H1 (cell line): ENCODE data around the gene PCAT7. TPM values are rescaled to one million over a fixed set of nuclear protein-coding genes. Genes with fewer than 3 reads are reported as not detected.
A peak's percentile ranks its signal among the peaks of the same experiment; 100 is the strongest.

Source experiments
- CTCF ChIA-PET: fragments of 300-600 bp; sonication (Branson Sonifier 250); formaldehyde crosslinking; loops from one replicate; lab custom pipeline; 2021; ENCODE audit not compliant: partially characterized antibody; lab: Charles Lee
- POLR2A ChIA-PET: fragments of 300-600 bp; sonication (Branson Sonifier 250); formaldehyde crosslinking; loops from one replicate; lab custom pipeline; 2021; ENCODE audit warnings: inconsistent platforms; ENCODE audit not compliant: partially characterized antibody; lab: Charles Lee
- DNase-seq, 2 experiments: peaks; one replicate each; pipeline versions ENCODE4 v3.0.0 to v3.0.0-alpha.2; 2010 to 2022; ENCODE audit warnings: low spot score in 2 of 2, low read depth in 1 of 2, mixed read lengths in 1 of 2
- FAIRE-seq: peaks from 2 replicates; lab custom pipeline; 2011; peaks lifted over from hg19 to GRCh38; lab: Jason Lieb, UNC
- H2AFZ ChIP-seq: 2 replicates; pipeline ENCODE4 v1.8.1; 2012; ENCODE audit warnings: low read length, inconsistent platforms
- H2AK5ac ChIP-seq: 2 replicates; pipeline ENCODE4 v1.6.1; 2013; ENCODE audit warnings: low read depth, low read length
- H2BK120ac ChIP-seq: replicated peaks from 2 replicates; pipeline ENCODE3; 2013; ENCODE audit warnings: low read depth, low read length, inconsistent platforms
- H2BK12ac ChIP-seq: 2 replicates; pipeline ENCODE4 v1.6.1; 2013; ENCODE audit warnings: low read depth, low read length
- H2BK15ac ChIP-seq: 2 replicates; pipeline ENCODE4 v1.6.1; 2013; ENCODE audit warnings: low read length
- H2BK20ac ChIP-seq: 2 replicates; pipeline ENCODE4 v1.6.1; 2013; ENCODE audit warnings: low read length
- H2BK5ac ChIP-seq: 2 replicates; pipeline ENCODE4 v1.6.1; 2013; ENCODE audit warnings: low read depth, low read length
- H3K14ac ChIP-seq: 2 replicates; pipeline ENCODE4 v1.6.1; 2013; ENCODE audit warnings: inconsistent platforms; ENCODE audit not compliant: insufficient read length
- H3K18ac ChIP-seq: 2 replicates; pipeline ENCODE4 v1.6.1; 2013; ENCODE audit warnings: low read length; ENCODE audit errors: extremely low read depth
- H3K23ac ChIP-seq: 2 replicates; pipeline ENCODE4 v1.6.1; 2013; ENCODE audit warnings: inconsistent platforms; ENCODE audit not compliant: insufficient read length
- H3K23me2 ChIP-seq: 2 replicates; pipeline ENCODE4 v1.6.1; 2013; ENCODE audit warnings: low read depth, low read length
- H3K27ac ChIP-seq: 2 replicates; pipeline ENCODE4 v1.6.1; 2011; ENCODE audit warnings: low read depth, low read length, inconsistent platforms
- H3K27me3 ChIP-seq, 4 experiments: replicated peaks in 1 of 4; 1 replicate in 1 of 4; 2 replicates in 3 of 4; pipeline versions ENCODE4 v1.6.1 to v1.8.1; 2011 to 2013; ENCODE audit warnings: low read length in 3 of 4, mild to moderate bottlenecking in 3 of 4, inconsistent platforms in 2 of 4, mixed read lengths in 2 of 4, moderate library complexity in 1 of 4; ENCODE audit not compliant: control insufficient read depth in 3 of 4, insufficient read depth in 3 of 4; ENCODE audit errors: extremely low read depth in 1 of 4
- H3K36me3 ChIP-seq, 4 experiments: 2 replicates each; pipeline versions ENCODE4 v1.6.1 to v1.8.1; 2011 to 2013; ENCODE audit warnings: mild to moderate bottlenecking in 4 of 4, low read length in 3 of 4, moderate library complexity in 2 of 4, control low read depth in 1 of 4, inconsistent platforms in 1 of 4; ENCODE audit not compliant: insufficient read depth in 4 of 4, control insufficient read depth in 2 of 4
- H3K4ac ChIP-seq: replicated peaks from 2 replicates; pipeline ENCODE3; 2013; ENCODE audit warnings: low read length, low read depth, mixed read lengths, inconsistent platforms; ENCODE audit not compliant: insufficient read length
- H3K4me1 ChIP-seq, 4 experiments: replicated peaks in 1 of 4; 1 replicate in 1 of 4; 2 replicates in 3 of 4; pipeline versions ENCODE4 v1.6.1 to v1.8.1; 2011 to 2013; ENCODE audit warnings: low read length in 3 of 4, inconsistent platforms in 2 of 4, mixed read lengths in 1 of 4; ENCODE audit not compliant: insufficient read depth in 4 of 4, control insufficient read depth in 3 of 4
- H3K4me2 ChIP-seq, 2 experiments: 2 replicates each; pipeline versions ENCODE4 v1.6.1 to v1.8.1; 2011 to 2013; ENCODE audit warnings: low read depth in 2 of 2, low read length in 2 of 2, control low read depth in 1 of 2, inconsistent platforms in 1 of 2, mild to moderate bottlenecking in 1 of 2; ENCODE audit not compliant: insufficient read depth in 1 of 2
- H3K4me3 ChIP-seq, 4 experiments: fragments of 200-600, 300-600 bp in 1 of 4; sonication (generic), shearing (Covaris generic), sonication (Bioruptor Twin) in 1 of 4; 2 replicates each; pipeline versions ENCODE4 v1.5.1 to v1.8.1; 2011 to 2016; ENCODE audit warnings: low read length in 4 of 4, low read depth in 3 of 4, control low read depth in 2 of 4, inconsistent platforms in 2 of 4, mild to moderate bottlenecking in 2 of 4, mixed read lengths in 1 of 4, moderate library complexity in 1 of 4; ENCODE audit not compliant: insufficient read depth in 2 of 4; ENCODE audit errors: extremely low read depth in 1 of 4
- H3K56ac ChIP-seq: replicated peaks from 2 replicates; pipeline ENCODE3; 2013; ENCODE audit warnings: low read depth, mild to moderate bottlenecking, mixed read lengths, low read length, inconsistent platforms; ENCODE audit not compliant: insufficient read length
- H3K79me1 ChIP-seq: 2 replicates; pipeline ENCODE4 v1.6.1; 2013; ENCODE audit warnings: low read depth, low read length, control low read depth
- H3K79me2 ChIP-seq, 2 experiments: 2 replicates each; pipeline versions ENCODE4 v1.6.1 to v1.8.1; 2012 to 2013; ENCODE audit warnings: low read length in 2 of 2, mild to moderate bottlenecking in 2 of 2, inconsistent platforms in 1 of 2; ENCODE audit not compliant: insufficient read depth in 2 of 2, control insufficient read depth in 1 of 2
- H3K9ac ChIP-seq, 4 experiments: replicated peaks in 1 of 4; 1 replicate in 1 of 4; 2 replicates in 3 of 4; pipeline versions ENCODE4 v1.6.1 to v1.8.1; 2011 to 2013; ENCODE audit warnings: low read depth in 3 of 4, low read length in 3 of 4, control low read depth in 2 of 4, mild to moderate bottlenecking in 2 of 4, moderate library complexity in 2 of 4, inconsistent platforms in 1 of 4; ENCODE audit errors: extremely low read depth in 1 of 4
- H3K9me3 ChIP-seq, 2 experiments: 2 replicates each; pipeline versions ENCODE4 v1.6.1 to v1.8.1; 2012 to 2013; ENCODE audit warnings: mild to moderate bottlenecking in 2 of 2, moderate library complexity in 2 of 2, control low read depth in 1 of 2, inconsistent platforms in 1 of 2, low read depth in 1 of 2, low read length in 1 of 2, mixed read lengths in 1 of 2; ENCODE audit not compliant: insufficient read depth in 2 of 2
- H4K20me1 ChIP-seq, 2 experiments: replicated peaks in 1 of 2; 2 replicates each; pipeline versions ENCODE3 to v1.8.1; 2011 to 2013; ENCODE audit warnings: inconsistent platforms in 2 of 2, low read length in 2 of 2, mild to moderate bottlenecking in 1 of 2; ENCODE audit not compliant: insufficient read depth in 2 of 2, control insufficient read depth in 1 of 2
- H4K5ac ChIP-seq: 2 replicates; pipeline ENCODE4 v1.6.1; 2013; ENCODE audit warnings: low read length, low read depth, mixed read lengths, inconsistent platforms; ENCODE audit not compliant: insufficient read length
- H4K8ac ChIP-seq: 2 replicates; pipeline ENCODE4 v1.8.0; 2013; ENCODE audit warnings: mild to moderate bottlenecking, moderate library complexity, low read length, inconsistent platforms; ENCODE audit not compliant: insufficient read depth; ENCODE audit errors: extremely low read depth
- H4K91ac ChIP-seq: replicated peaks from 2 replicates; pipeline ENCODE3; 2013; ENCODE audit warnings: low read length, mixed read lengths, inconsistent platforms; ENCODE audit not compliant: insufficient read length
- CTBP2 ChIP-seq: IDR thresholded peaks from 2 replicates; pipeline ENCODE4 v1.7.0; 2011; ENCODE audit warnings: borderline replicate concordance, mild to moderate bottlenecking, moderate library complexity, mixed read lengths, low read length; ENCODE audit not compliant: insufficient read depth, insufficient read length
- POLR2AphosphoS5 ChIP-seq: IDR thresholded peaks from 2 replicates; pipeline ENCODE4 v1.6.1; 2011; ENCODE audit warnings: low read depth, low read length
- WGBS, 2 experiments: shearing (Covaris generic) in 1 of 2; methylation state at CpG; one replicate each; pipeline versions ENCODE4 v1.1.6 to v1.1.7; 2013 to 2015; ENCODE audit warnings: low lambda C conversion rate in 2 of 2, mixed read lengths in 2 of 2, inconsistent platforms in 1 of 2, low coverage in 1 of 2, missing lambda C conversion rate in 1 of 2; ENCODE audit not compliant: insufficient replicate concordance in 2 of 2, insufficient coverage in 1 of 2, insufficient read length in 1 of 2; ENCODE audit errors: extremely low coverage in 1 of 2, missing lambda C conversion rate in 1 of 2; 5-methylcytosine and 5-hydroxymethylcytosine counted together
- polyA plus RNA-seq, 7 experiments: library from polyadenylated mRNA; depleted of rRNA in 3 of 7; stranded (reverse) in 5 of 7; unstranded in 2 of 7; fragments of >200 nt in 5 of 7; fragments of 200-250 nt in 2 of 7; gene quantifications; 1 replicate in 5 of 7; 2 replicates in 1 of 7; 4 replicates in 1 of 7; pipeline versions ENCODE4 v1.2.1 to v1.2.3, GENCODE V29; 2011 to 2013; ENCODE audit warnings: missing spikeins in 2 of 7, mixed read lengths in 2 of 7
- total RNA-seq: library from RNA; stranded (reverse); fragmentation: NEBNext Ultra II Directional; extraction: Animal tissue kit (Norgen Biotek cat#: 25700); gene quantifications from 2 replicates; pipeline ENCODE4 v1.2.1, GENCODE V29; 2021
- TF ChIP-seq, protein P1 (sequence below): IDR thresholded peaks from 2 replicates; pipeline ENCODE4 v1.6.1; 2012; ENCODE audit warnings: inconsistent platforms

Gene PCAT7
- total and polyA plus RNA-seq, 2 of the 8 experiments (the other 6 are each of a cell fraction or from before 2014, with no cell fraction given) = 3.2 to 4.1 TPM

DNA sequence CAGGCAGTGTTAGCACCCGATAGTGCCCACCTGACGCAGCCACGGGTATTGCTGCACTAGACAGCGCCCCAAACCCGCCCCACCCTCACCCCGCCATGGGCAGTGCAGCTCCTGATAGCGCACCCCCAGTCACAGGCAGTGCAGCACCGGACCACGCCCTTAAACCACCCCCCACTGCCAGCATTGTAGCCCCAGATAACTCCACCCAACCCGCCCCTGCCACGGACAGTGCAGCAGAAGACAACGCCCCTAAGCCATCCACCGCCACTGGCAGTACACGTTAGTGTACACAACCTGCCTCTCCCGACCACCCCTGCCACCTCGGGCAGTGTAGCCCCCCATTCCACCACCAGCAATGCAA lies 825 bp upstream of the PCAT7 start:
- Histone ChIP-seq H3K4ac (no peak overlapping the region), H2AFZ (no peak overlapping the region), H3K27me3 (no peaks in the 10 kb centered on the region; a peak in 1 of 7 replicates), H3K23me2 (peaks cover 3% of the 10 kb centered on the region; the same call in 1 of the 2 replicates), H3K18ac (no peak overlapping the region), H3K9ac (peak overlapping the region in 2 of 4 experiments; percentile 91 to 92; a peak in 2 of 7 replicates), H3K23ac (no peak overlapping the region), H2BK20ac (no peak overlapping the region), H3K79me1 (no peaks in the 10 kb centered on the region), H4K8ac (peak overlapping the region; percentile 45)
- FAIRE-seq = no peak
- CTCF ChIA-PET = interaction anchor here (0.6 to 4.3 kb wide), 19 partner anchors 11 to 687 kb away, joined by 3 to 54 read pairs (median 4); partner anchors contain the start of gene FBP1
- no peak for TF ChIP-seq POLR2AphosphoS5
- TF ChIP-seq CTBP2 = no peak
- TF ChIP-seq, protein P1, sequence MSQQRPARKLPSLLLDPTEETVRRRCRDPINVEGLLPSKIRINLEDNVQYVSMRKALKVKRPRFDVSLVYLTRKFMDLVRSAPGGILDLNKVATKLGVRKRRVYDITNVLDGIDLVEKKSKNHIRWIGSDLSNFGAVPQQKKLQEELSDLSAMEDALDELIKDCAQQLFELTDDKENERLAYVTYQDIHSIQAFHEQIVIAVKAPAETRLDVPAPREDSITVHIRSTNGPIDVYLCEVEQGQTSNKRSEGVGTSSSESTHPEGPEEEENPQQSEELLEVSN = no peak
- TF ChIP-seq, all 59 proteins: peak for 0
- peaks cover 0 to 22% of the 10 kb centered on the region in 2 experiments; a peak in 2 of 4 replicates for H3K79me2 ChIP-seq
- H3K56ac ChIP-seq = peak overlapping the region; percentile 10
- H4K91ac ChIP-seq = no peak overlapping the region
- no peak overlapping the region for H4K5ac ChIP-seq
- DNase-seq = no peak
- peak overlapping the region; percentile 57 to 90 (median 78) for H3K4me3 ChIP-seq
- 0 out of 2 replicates have a peak overlapping the region, but pooled peaks have one; percentile 81 for H2BK15ac ChIP-seq
- peaks cover 0 to 7% (median 2%) of the 10 kb centered on the region in 4 experiments; a peak in 3 of 7 replicates for H3K4me1 ChIP-seq
- no peak overlapping the region for H3K14ac ChIP-seq
- no peak overlapping the region for H2BK12ac ChIP-seq
- no peak overlapping the region for H3K27ac ChIP-seq
- WGBS, 2 experiments = 36% methylated on average over 15 of the region's 16 CpGs; no CpG with 5 or more reads in 1 of the 2 experiments
- peaks cover 0 to 8% of the 10 kb centered on the region in 2 experiments; a peak in 2 of 4 replicates for H3K9me3 ChIP-seq
- H3K4me2 ChIP-seq = peak overlapping the region; percentile 60 to 82
- peaks cover 0 to 5% (median 2%) of the 10 kb centered on the region in 4 experiments; a peak in 4 of 8 replicates for H3K36me3 ChIP-seq
- H2BK5ac ChIP-seq = no peak overlapping the region
- POLR2A ChIA-PET = interaction anchor here (0.6 to 2.8 kb wide), 26 partner anchors 9 to 647 kb away, joined by 3 to 43 read pairs (median 4); partner anchors contain the start of genes FBP1 and FBP2
- H2AK5ac ChIP-seq = no peak overlapping the region
- H2BK120ac ChIP-seq = no peak overlapping the region
- no peaks in the 10 kb centered on the region for H4K20me1 ChIP-seq
